HEK293 (cell line): ENCODE measurements around the gene RAD50.

Experiments
- CTCF ChIA-PET: fragments of 350-600 bp; formaldehyde crosslinking; extraction: SDS; loops from one replicate; lab custom pipeline; 2021; ENCODE audit warnings: antibody characterized with exemption; lab: Yijun Ruan, JAX
- POLR2A ChIA-PET: fragments of 300-600 bp; formaldehyde crosslinking; extraction: SDS; loops from one replicate; lab custom pipeline; 2020; ENCODE audit warnings: antibody characterized with exemption, inconsistent platforms; lab: Yijun Ruan, JAX
- H3K27ac ChIP-seq: fragments of 200-500 bp; sonication (Bioruptor generic); 2 replicates; pipeline ENCODE4 v1.5.1; 2014; ENCODE audit warnings: low read depth, low read length, control low read depth, inconsistent platforms; ENCODE audit errors: extremely low read depth
- H3K36me3 ChIP-seq, 2 experiments: fragments of 200-500 bp in 1 of 2; sonication (Bioruptor generic) in 1 of 2; 1 replicate in 1 of 2; 2 replicates in 1 of 2; pipeline ENCODE4 v1.5.1; 2014 to 2017; ENCODE audit warnings: inconsistent platforms in 2 of 2, low read length in 2 of 2; ENCODE audit not compliant: control insufficient read depth in 2 of 2, insufficient read depth in 1 of 2
- H3K4me1 ChIP-seq: fragments of 200-500 bp; sonication (Bioruptor generic); 2 replicates; pipeline ENCODE4 v1.5.1; 2014; ENCODE audit warnings: mild to moderate bottlenecking, low read length, inconsistent platforms; ENCODE audit not compliant: control insufficient read depth, insufficient read depth
- H3K4me3 ChIP-seq: 2 replicates; pipeline ENCODE4 v1.5.1; 2011; ENCODE audit warnings: low read depth, mild to moderate bottlenecking, control low read depth, low read length, moderate library complexity
- H3K9me3 ChIP-seq: fragments of 200-500 bp; sonication (Bioruptor generic); 2 replicates; pipeline ENCODE4 v1.5.1; 2014; ENCODE audit warnings: low read depth, low read length, inconsistent platforms; ENCODE audit not compliant: control insufficient read depth, insufficient read depth
- EGR2 ChIP-seq: fragments of 450-650 bp; formaldehyde crosslinking; IDR thresholded peaks from 2 replicates; pipeline ENCODE4 v1.5.1; 2016; ENCODE audit warnings: low read depth, missing biosample characterization, missing genetic modification characterization
- ELK4 ChIP-seq: IDR thresholded peaks from 2 replicates; pipeline ENCODE4 v1.6.1; 2011; ENCODE audit warnings: mild to moderate bottlenecking, low read depth, low read length, borderline replicate concordance
- HOXD13 ChIP-seq: sonication (generic); formaldehyde crosslinking; IDR thresholded peaks from 2 replicates; pipeline ENCODE4 v1.8.0; 2022; ENCODE audit warnings: missing genetic modification reagents, borderline replicate concordance
- INSM2 ChIP-seq: fragments of 450-650 bp; formaldehyde crosslinking; IDR thresholded peaks from 2 replicates; pipeline ENCODE4 v1.5.1; 2016; ENCODE audit warnings: missing biosample characterization, missing genetic modification characterization
- REST ChIP-seq: fragments of 450-650 bp; formaldehyde crosslinking; IDR thresholded peaks from 2 replicates; pipeline ENCODE4 v1.5.1; 2016; ENCODE audit warnings: missing biosample characterization, missing genetic modification characterization
- ZBTB20 ChIP-seq: fragments of 450-650 bp; formaldehyde crosslinking; IDR thresholded peaks from 2 replicates; pipeline ENCODE4 v1.5.1; 2016; ENCODE audit warnings: missing biosample characterization, missing genetic modification characterization
- ZFHX2 ChIP-seq: fragments of 450-650 bp; formaldehyde crosslinking; conservative IDR thresholded peaks from 2 replicates; pipeline ENCODE4 v1.5.1; 2016; ENCODE audit warnings: missing biosample characterization, missing genetic modification characterization
- ZIC2 ChIP-seq: fragments of 450-650 bp; formaldehyde crosslinking; IDR thresholded peaks from 2 replicates; pipeline ENCODE4 v1.5.1; 2016; ENCODE audit warnings: missing biosample characterization, missing genetic modification characterization
- ZNF184 ChIP-seq: fragments of 450-650 bp; IDR thresholded peaks from 2 replicates; pipeline ENCODE4 v1.5.1; 2018; ENCODE audit warnings: missing biosample characterization, mild to moderate bottlenecking, missing genetic modification characterization
- ZNF324 ChIP-seq: fragments of 450-650 bp; formaldehyde crosslinking; IDR thresholded peaks from 2 replicates; pipeline ENCODE4 v1.5.1; 2016; ENCODE audit warnings: missing biosample characterization, missing genetic modification characterization
- ZNF341 ChIP-seq: fragments of 450-650 bp; formaldehyde crosslinking; IDR thresholded peaks from 2 replicates; pipeline ENCODE4; 2016; ENCODE audit warnings: low read depth, missing biosample characterization, missing genetic modification characterization
- ZNF37A ChIP-seq: fragments of 450-650 bp; IDR thresholded peaks from 2 replicates; pipeline ENCODE4 v1.5.1; 2018; ENCODE audit warnings: missing biosample characterization, missing genetic modification characterization
- ZNF423 ChIP-seq: fragments of 450-650 bp; formaldehyde crosslinking; IDR thresholded peaks from 2 replicates; pipeline ENCODE4 v1.5.1; 2016; ENCODE audit warnings: missing biosample characterization, missing genetic modification characterization
- ZNF560 ChIP-seq: fragments of 450-650 bp; formaldehyde crosslinking; IDR thresholded peaks from 2 replicates; pipeline ENCODE4 v1.5.1; 2017; ENCODE audit warnings: missing biosample characterization, missing genetic modification characterization, borderline replicate concordance
- ZNF600 ChIP-seq: fragments of 450-650 bp; formaldehyde crosslinking; IDR thresholded peaks from 2 replicates; pipeline ENCODE4 v1.5.1; 2016; ENCODE audit warnings: missing biosample characterization, missing genetic modification characterization
- ZNF704 ChIP-seq: fragments of 450-650 bp; formaldehyde crosslinking; IDR thresholded peaks from 2 replicates; pipeline ENCODE4 v1.5.1; 2016; ENCODE audit warnings: missing biosample characterization, missing genetic modification characterization

RAD50 gene

GRCh38 chr5:132659598-132660493, 103.1 kb downstream of the RAD50 start (continued):
- TF ChIP-seq INSM2 (tag by site-specific recombination) = no peak

GRCh38 chr5:132661231-132662003, 104.6 kb downstream of the RAD50 start:
- Histone ChIP-seq H3K4me3 (no peak overlapping the region), H3K4me1 (no peaks in the 10 kb centered on the region), H3K27ac (no peak overlapping the region), H3K36me3 (no peaks in the 10 kb centered on the region), H3K9me3 (no peaks in the 10 kb centered on the region)
- ChIA-PET CTCF (interaction anchor here (0.6 kb wide), 1 partner anchor 134 kb away, joined by 4 read pairs; no protein-coding TSS in a partner anchor), POLR2A (no interaction called here)
- peak; percentile 76 for TF ChIP-seq ZFHX2 (tag by site-specific recombination)
- no peak for TF ChIP-seq ELK4
- TF ChIP-seq ZNF37A = no peak
- TF ChIP-seq EGR2 (tag by site-specific recombination) = peak; percentile 70

GRCh38 chr5:132662004-132662401, 105.2 kb downstream of the RAD50 start:
- ChIA-PET POLR2A (no interaction called here), CTCF (interaction anchor here (0.6 kb wide), 1 partner anchor 135 kb away, joined by 4 read pairs; no protein-coding TSS in a partner anchor)
- Histone ChIP-seq H3K36me3 (no peaks in the 10 kb centered on the region), H3K9me3 (no peaks in the 10 kb centered on the region), H3K4me3 (no peak overlapping the region), H3K4me1 (no peaks in the 10 kb centered on the region), H3K27ac (no peak overlapping the region)
- TF ChIP-seq ZNF324 (tag by site-specific recombination) (no peak), ZNF184 (tag by site-specific recombination) (no peak), ZNF341 (tag by site-specific recombination) (0 out of 2 replicates have a peak, but pooled peaks have one; percentile 22)

GRCh38 chr5:132662925-132663770, 106.4 kb downstream of the RAD50 start:
- Histone ChIP-seq H3K4me1 (no peaks in the 10 kb centered on the region), H3K27ac (no peak overlapping the region), H3K4me3 (no peak overlapping the region)
- TF ChIP-seq ZNF560 (tag by site-specific recombination) = no peak
- no peak for TF ChIP-seq HOXD13 (CRISPR knock-in tag)
- TF ChIP-seq ZIC2 (tag by site-specific recombination) = peak; percentile 15; the same call in 1 of the 2 replicates
- TF ChIP-seq ZBTB20 (tag by site-specific recombination) = peak; percentile 20; the same call in 1 of the 2 replicates
- 0 out of 2 replicates have a peak, but pooled peaks have one; percentile 9 for TF ChIP-seq ZNF423 (tag by site-specific recombination)
- no peak for TF ChIP-seq ZNF704
- 0 out of 2 replicates have a peak, but pooled peaks have one; percentile 29 for TF ChIP-seq ZNF600 (tag by site-specific recombination)
- TF ChIP-seq REST = no peak
- TF ChIP-seq, all 188 proteins: peak for 4
- ChIA-PET CTCF (interaction anchor here (0.6 kb wide), 1 partner anchor 267 kb away, joined by 4 read pairs; no protein-coding TSS in a partner anchor), POLR2A (no interaction called here)
- no peaks in the 10 kb centered on the region for H3K36me3 ChIP-seq
- H3K9me3 ChIP-seq = no peaks in the 10 kb centered on the region
